Sigmoid colon (tissue), 7 donors: ENCODE data around the gene MORF4L1. TPM values are rescaled to one million over a fixed set of nuclear protein-coding genes. Genes with fewer than 3 reads are reported as not detected.
A peak's percentile ranks its signal among the peaks of the same experiment; 100 is the strongest.

ENCODE experiments used
- DNase-seq: peaks from one replicate; pipeline ENCODE4 v3.0.0-alpha.2; 2019
- H3K27ac ChIP-seq, 4 donors: fragments of 200-600 bp; sonication (generic); one replicate each; pipeline ENCODE4 v1.5.1; 2016 to 2019; ENCODE audit warnings: mild to moderate bottlenecking in 1 of 4
- H3K27me3 ChIP-seq, 3 donors: fragments of 200-600 bp; sonication (generic); one replicate each; pipeline ENCODE4 v1.5.1; 2019; ENCODE audit warnings: mild to moderate bottlenecking in 1 of 3
- H3K36me3 ChIP-seq, 4 donors: fragments of 200-600 bp; sonication (generic); one replicate each; pipeline ENCODE4 v1.5.1; 2016 to 2019
- H3K4me1 ChIP-seq, 4 donors: fragments of 200-600 bp; sonication (generic); one replicate each; pipeline ENCODE4 v1.5.1; 2017 to 2019
- H3K4me3 ChIP-seq, 4 donors: fragments of 200-600 bp; sonication (generic); one replicate each; pipeline ENCODE4 v1.5.1; 2017 to 2019; ENCODE audit warnings: mild to moderate bottlenecking in 2 of 4, moderate library complexity in 1 of 4
- H3K9me3 ChIP-seq, 4 donors: fragments of 200-600 bp in 3 of 4; sonication (generic) in 3 of 4; one replicate each; pipeline versions ENCODE4 v1.5.1 to v1.6.1; 2013 to 2019
- CTCF ChIP-seq, 4 experiments: fragments of 450-650 bp in 3 of 4; fragments of 200-600 bp in 1 of 4; IDR thresholded peaks; one replicate each; pipeline ENCODE4 v1.5.1; 2016 to 2019; ENCODE audit warnings: antibody characterized with exemption in 4 of 4, mild to moderate bottlenecking in 3 of 4, moderate library complexity in 2 of 4
- EP300 ChIP-seq, 4 donors: sonication (generic); formaldehyde crosslinking; IDR thresholded peaks; one replicate each; pipeline ENCODE4 v1.6.1; 2017; ENCODE audit warnings: antibody characterized with exemption in 4 of 4
- POLR2A ChIP-seq, 2 donors: fragments of 450-650 bp; IDR thresholded peaks; one replicate each; pipeline ENCODE4 v1.6.1; 2016; ENCODE audit warnings: antibody characterized with exemption in 2 of 2, mild to moderate bottlenecking in 2 of 2, moderate library complexity in 2 of 2
- POLR2AphosphoS5 ChIP-seq, 4 donors: sonication (generic); formaldehyde crosslinking; IDR thresholded peaks; one replicate each; pipeline ENCODE4 v1.6.1; 2017; ENCODE audit warnings: antibody characterized with exemption in 4 of 4
- WGBS, 2 donors: extraction: QIAGEN DNeasy Blood & Tissue Kit; methylation state at CpG; one replicate each; pipeline ENCODE4 v1.1.7; 2013; 5-methylcytosine and 5-hydroxymethylcytosine counted together
- intact Hi-C: fragments of 100-400 bp; cut with DNase I; formaldehyde crosslinking; loops from one replicate; pipeline ENCODE4 v1.15.1; 2023
- polyA plus RNA-seq, 3 donors: library from polyadenylated mRNA; stranded (reverse); fragments of 200-250 nt; gene quantifications; one replicate each; pipeline ENCODE4 v1.2.3, GENCODE V29; 2013
- total RNA-seq, 4 donors: library from RNA; depleted of rRNA; stranded (reverse); fragments of >200 nt; gene quantifications; one replicate each; pipeline ENCODE4 v1.1.0, GENCODE V29; 2016
- donor health status: healthy with polysubstance abuse.
- donor health status: Bipolar disorder and iron deficiency.
- donor health status: healthy.

The MORF4L1 gene
- total and polyA plus RNA-seq, 7 donors = 245 to 500 (median 318) TPM

GRCh38 chr15:78934655-78935023 lies 61.9 kb downstream of the MORF4L1 start:
- intact Hi-C loops = no loop called here
- no peak for DNase-seq
- TF ChIP-seq POLR2A (IDR thresholded peaks at IDR 0.05) (no peak), CTCF (IDR thresholded peaks at IDR 0.05) (no peak), POLR2AphosphoS5 (IDR thresholded peaks at IDR 0.05) (no peak), EP300 (IDR thresholded peaks at IDR 0.05) (no peak)
- Histone ChIP-seq H3K4me3 (no peak overlapping the region), H3K27me3 (no peaks in the 10 kb centered on the region), H3K27ac (peak overlapping the region in 3 of 4 donors; percentile 40 to 54 (median 52)), H3K4me1 (peaks cover 0 to 33% (median 29%) of the 10 kb centered on the region in 4 donors), H3K36me3 (peaks cover 0 to 10% (median 0%) of the 10 kb centered on the region in 4 donors), H3K9me3 (no peaks in the 10 kb centered on the region)
- 69 to 85% methylated on average over 5 of the region's 5 CpGs for WGBS, 2 donors

GRCh38 chr15:78937132-78937739 lies 64.5 kb downstream of the MORF4L1 start:
- no peak overlapping the region for H3K4me3 ChIP-seq
- TF ChIP-seq POLR2A (IDR thresholded peaks at IDR 0.05) (no peak), POLR2AphosphoS5 (IDR thresholded peaks at IDR 0.05) (peak in 2 of 4 donors; percentile 20 to 27), CTCF (IDR thresholded peaks at IDR 0.05) (no peak), EP300 (IDR thresholded peaks at IDR 0.05) (no peak)
- peaks cover 0 to 10% (median 0%) of the 10 kb centered on the region in 4 donors for H3K36me3 ChIP-seq
- peaks cover 0 to 15% (median 14%) of the 10 kb centered on the region in 4 donors for H3K4me1 ChIP-seq
- no peak for DNase-seq
- 54 to 83% methylated on average over 14 of the region's 14 CpGs for WGBS, 2 donors
- no peaks in the 10 kb centered on the region for H3K27me3 ChIP-seq
- intact Hi-C loops = no loop called here
- no peaks in the 10 kb centered on the region for H3K9me3 ChIP-seq
- peak overlapping the region in 3 of 4 donors; percentile 11 to 58 (median 44) for H3K27ac ChIP-seq

GRCh38 chr15:78938658-78939488 lies 66.2 kb downstream of the MORF4L1 start:
- no peak overlapping the region for H3K4me3 ChIP-seq
- peak overlapping the region in 3 of 4 donors; percentile 3 to 33 (median 33) for H3K27ac ChIP-seq
- H3K36me3 ChIP-seq = peaks cover 0 to 10% (median 0%) of the 10 kb centered on the region in 4 donors
- TF ChIP-seq EP300 (IDR thresholded peaks at IDR 0.05) = no peak
- no peak for TF ChIP-seq CTCF (IDR thresholded peaks at IDR 0.05)
- TF ChIP-seq POLR2AphosphoS5 (IDR thresholded peaks at IDR 0.05) = no peak
- no peak for TF ChIP-seq POLR2A (IDR thresholded peaks at IDR 0.05)
- DNase-seq = no peak
- intact Hi-C loops = no loop called here
- H3K4me1 ChIP-seq = peaks cover 0 to 14% (median 8%) of the 10 kb centered on the region in 4 donors
- H3K9me3 ChIP-seq = no peaks in the 10 kb centered on the region
- no peaks in the 10 kb centered on the region for H3K27me3 ChIP-seq
- 60 to 88% methylated on average over 6 of the region's 6 CpGs for WGBS, 2 donors

GRCh38 chr15:78942741-78943140 lies 70.1 kb downstream of the MORF4L1 start:
- Histone ChIP-seq H3K27ac (no peak overlapping the region), H3K4me1 (peaks cover 0 to 14% (median 13%) of the 10 kb centered on the region in 4 donors)
- no peak for DNase-seq

GRCh38 chr15:78943692-78944091 lies 71.0 kb downstream of the MORF4L1 start:
- intact Hi-C loops = loop anchor here (5.0 kb wide), 1 partner anchor 36 kb away; no protein-coding TSS in a partner anchor
- no peak for TF ChIP-seq EP300 (IDR thresholded peaks at IDR 0.05)
- no peak for TF ChIP-seq POLR2AphosphoS5 (IDR thresholded peaks at IDR 0.05)
- TF ChIP-seq CTCF (IDR thresholded peaks at IDR 0.05) = no peak
- TF ChIP-seq POLR2A (IDR thresholded peaks at IDR 0.05) = no peak
- H3K9me3 ChIP-seq = no peaks in the 10 kb centered on the region
- H3K4me3 ChIP-seq = peak overlapping the region in 3 of 4 donors; percentile 47 to 58 (median 55)
- peak overlapping the region; percentile 51 to 67 (median 64) for H3K27ac ChIP-seq
- no peaks in the 10 kb centered on the region for H3K36me3 ChIP-seq
- 76 to 81% methylated on average over 7 of the region's 7 CpGs for WGBS, 2 donors
- DNase-seq = no peak
- H3K27me3 ChIP-seq = no peaks in the 10 kb centered on the region
- H3K4me1 ChIP-seq = peaks cover 0 to 14% (median 13%) of the 10 kb centered on the region in 4 donors

More at GRCh38 chr15:78942741-78943140, 70.1 kb downstream of the MORF4L1 start:
- H3K36me3 ChIP-seq = no peaks in the 10 kb centered on the region
- H3K9me3 ChIP-seq = no peaks in the 10 kb centered on the region
- TF ChIP-seq EP300 (IDR thresholded peaks at IDR 0.05) = no peak
- 91 to 94% methylated on average over 4 of the region's 4 CpGs for WGBS, 2 donors
- no peak overlapping the region for H3K4me3 ChIP-seq
- no peaks in the 10 kb centered on the region for H3K27me3 ChIP-seq
- intact Hi-C loops = loop anchor here (5.0 kb wide), 1 partner anchor 35 kb away; no protein-coding TSS in a partner anchor
